Right lobe of liver (tissue), 6 donors: ENCODE data around the gene XAB2. TPM values are rescaled to one million over a fixed set of nuclear protein-coding genes. Genes with fewer than 3 reads are reported as not detected.

Experiments used
- ATAC-seq, 4 donors: fragments of 200-7000 bp; cut with Tn5 transposase; one replicate each; pipeline ENCODE4 v1.9.1; 2020; ENCODE audit warnings: mild to moderate bottlenecking in 4 of 4, moderate library complexity in 4 of 4
- DNase-seq, 3 donors: peaks; one replicate each; pipeline ENCODE4 v3.0.0-alpha.2; 2020
- H3K27ac ChIP-seq, 3 donors: fragments of 200-600 bp; one replicate each; pipeline ENCODE4 v1.8.0; 2022
- H3K27me3 ChIP-seq, 2 donors: fragments of 200-600 bp; one replicate each; pipeline ENCODE4 v1.8.0; 2022
- H3K36me3 ChIP-seq, 4 donors: fragments of 200-600 bp; sonication (generic) in 1 of 4; one replicate each; pipeline versions ENCODE4 v1.5.1 to v1.8.0; 2017 to 2022; ENCODE audit warnings: control low read depth in 1 of 4
- H3K4me1 ChIP-seq, 4 donors: fragments of 200-600 bp; sonication (generic) in 1 of 4; one replicate each; pipeline versions ENCODE4 v1.5.1 to v1.8.0; 2017 to 2022; ENCODE audit warnings: control low read depth in 1 of 4
- H3K4me3 ChIP-seq, 3 donors: fragments of 200-600 bp; one replicate each; pipeline ENCODE4 v1.8.0; 2022
- H3K9me3 ChIP-seq, 4 donors: fragments of 200-600 bp; sonication (generic) in 1 of 4; one replicate each; pipeline versions ENCODE4 v1.5.1 to v1.8.0; 2017 to 2022; ENCODE audit warnings: control low read depth in 1 of 4
- CTCF ChIP-seq, 4 donors: fragments of 200-600 bp in 3 of 4; fragments of 450-650 bp in 1 of 4; IDR thresholded peaks; one replicate each; pipeline versions ENCODE4 v1.5.1 to v1.8.0; 2016 to 2022; ENCODE audit warnings: antibody characterized with exemption in 4 of 4, mild to moderate bottlenecking in 2 of 4
- POLR2A ChIP-seq: fragments of 450-650 bp; IDR thresholded peaks from one replicate; pipeline ENCODE4 v1.6.1; 2017; ENCODE audit warnings: antibody characterized with exemption, mild to moderate bottlenecking
- WGBS: methylation state at CpG from one replicate; pipeline ENCODE4 v1.1.6; 2018; ENCODE audit warnings: low coverage, low lambda C conversion rate; ENCODE audit not compliant: insufficient coverage; ENCODE audit errors: missing lambda C conversion rate; 5-methylcytosine and 5-hydroxymethylcytosine counted together
- intact Hi-C, 2 donors: fragments of 100-400 bp; cut with DNase I; formaldehyde crosslinking; loops; one replicate each; pipeline versions ENCODE4 v1.11.2 to v1.14.1; 2022
- total RNA-seq, 6 experiments: library from RNA; depleted of rRNA in 2 of 6; stranded (reverse); fragments of >200 nt in 2 of 6; fragmentation: NEBNext Ultra II Directional in 3 of 6; extraction: Animal tissue kit (Norgen Biotek cat#: 25700) in 3 of 6; gene quantifications; one replicate each; pipeline versions ENCODE4 v1.1.0 to v1.2.4, GENCODE V29; 2016 to 2023
- donor health status: DM: no; HTN: yes; CAD: no.
- donor health status: DM: no; HTN: no; CAD: no.
- donor health status: DM: no; HTN: no; CAD: no.
- donor health status: DM: no; HTN: yes; CAD: no.
- donor health status: DM: no; HTN: yes; CAD: no.

The XAB2 gene
- total RNA-seq, 6 experiments from 2014 or later: 12.8 to 21.3 (median 17.8) TPM

- H3K4me1 ChIP-seq: peaks cover 0 to 19% (median 4%) of the 10 kb centered on the region in 4 donors
- no peak overlapping the region for H3K27ac ChIP-seq
- H3K4me3 ChIP-seq: no peak overlapping the region
- DNase-seq (no peak), ATAC-seq (no peak)
- H3K9me3 ChIP-seq: no peaks in the 10 kb centered on the region
- intact Hi-C loops: no loop called here
- TF ChIP-seq CTCF (IDR thresholded peaks at IDR 0.05) (no peak), POLR2A (no peak)
- WGBS: 93% methylated on average over 9 of the region's 24 CpGs
- H3K36me3 ChIP-seq: peaks cover 0 to 26% (median 11%) of the 10 kb centered on the region in 4 donors
- H3K27me3 ChIP-seq: no peaks in the 10 kb centered on the region
Observed at GRCh38 chr19:7627166-7627565, 2.2 kb downstream of the XAB2 start.

GRCh38 chr19:7625763-7626372 lies 3.5 kb downstream of the XAB2 start:
- TF ChIP-seq POLR2A (no peak), CTCF (IDR thresholded peaks at IDR 0.05) (no peak)
- Histone ChIP-seq H3K27ac (no peak overlapping the region), H3K4me1 (peaks cover 0 to 19% (median 4%) of the 10 kb centered on the region in 4 donors), H3K9me3 (no peaks in the 10 kb centered on the region), H3K4me3 (no peak overlapping the region), H3K36me3 (peaks cover 0 to 38% (median 14%) of the 10 kb centered on the region in 4 donors), H3K27me3 (no peaks in the 10 kb centered on the region)
- no peak for DNase-seq
- ATAC-seq: no peak
- intact Hi-C loops: no loop called here
- WGBS: 92% methylated on average over 2 of the region's 34 CpGs

- DNase-seq: no peak
- Histone ChIP-seq H3K27ac (no peak overlapping the region), H3K27me3 (no peaks in the 10 kb centered on the region), H3K36me3 (peaks cover 0 to 48% (median 20%) of the 10 kb centered on the region in 4 donors), H3K4me1 (peaks cover 0 to 17% (median 7%) of the 10 kb centered on the region in 4 donors), H3K4me3 (no peak overlapping the region), H3K9me3 (no peaks in the 10 kb centered on the region)
- intact Hi-C loops: no loop called here
- ATAC-seq: no peak
- 96% methylated on average over 5 of the region's 17 CpGs for WGBS
- TF ChIP-seq CTCF (IDR thresholded peaks at IDR 0.05): no peak
- TF ChIP-seq POLR2A: no peak
Observed at GRCh38 chr19:7624810-7625209, 4.5 kb downstream of the XAB2 start.

- no peak for ATAC-seq
- no peak for TF ChIP-seq POLR2A
- no peak for TF ChIP-seq CTCF (IDR thresholded peaks at IDR 0.05)
- WGBS: 98% methylated on average over 11 of the region's 39 CpGs
Observed at GRCh38 chr19:7623725-7624603, 5.4 kb downstream of the XAB2 start.

More at GRCh38 chr19:7623725-7624603, 5.4 kb downstream of the XAB2 start:
- no peak overlapping the region for H3K4me3 ChIP-seq
- peaks cover 0 to 51% (median 21%) of the 10 kb centered on the region in 4 donors for H3K36me3 ChIP-seq
- peaks cover 0 to 23% (median 11%) of the 10 kb centered on the region in 4 donors for H3K4me1 ChIP-seq
- H3K9me3 ChIP-seq: no peaks in the 10 kb centered on the region
- no peaks in the 10 kb centered on the region for H3K27me3 ChIP-seq
- intact Hi-C loops: no loop called here
- H3K27ac ChIP-seq: no peak overlapping the region
- DNase-seq: no peak
